PFSK-1 (cell line): Measurements from ENCODE around the gene CMIP.

Source experiments
- FOXP2 ChIP-seq: optimal IDR thresholded peaks from 2 replicates; pipeline ENCODE3; 2011; ENCODE audit warnings: borderline replicate concordance, control low read depth, inconsistent platforms; ENCODE audit not compliant: insufficient read depth; ENCODE audit errors: extremely low read length, extremely low read depth
- POLR2AphosphoS5 ChIP-seq: IDR thresholded peaks from 2 replicates; pipeline ENCODE4 v1.6.1; 2012; ENCODE audit warnings: low read depth, mild to moderate bottlenecking, control low read depth, low read length, moderate library complexity
- SIN3A ChIP-seq: IDR thresholded peaks from 2 replicates; pipeline ENCODE4 v1.6.1; 2012; ENCODE audit warnings: mild to moderate bottlenecking, low read length, moderate library complexity, borderline replicate concordance; ENCODE audit not compliant: insufficient read depth
- TAF1 ChIP-seq: IDR thresholded peaks from 2 replicates; pipeline ENCODE4 v1.6.1; 2012; ENCODE audit warnings: low read length, control low read depth, borderline replicate concordance; ENCODE audit not compliant: insufficient read depth
- TF ChIP-seq, protein P1 (sequence below), 2 experiments: IDR thresholded peaks; 2 replicates each; pipeline versions ENCODE4 v1.6.1 to v1.8.0; 2011 to 2012; ENCODE audit warnings: low read depth in 2 of 2, low read length in 2 of 2, control low read depth in 1 of 2, inconsistent platforms in 1 of 2, mild to moderate bottlenecking in 1 of 2, moderate library complexity in 1 of 2; ENCODE audit not compliant: insufficient read depth in 1 of 2

DNA sequence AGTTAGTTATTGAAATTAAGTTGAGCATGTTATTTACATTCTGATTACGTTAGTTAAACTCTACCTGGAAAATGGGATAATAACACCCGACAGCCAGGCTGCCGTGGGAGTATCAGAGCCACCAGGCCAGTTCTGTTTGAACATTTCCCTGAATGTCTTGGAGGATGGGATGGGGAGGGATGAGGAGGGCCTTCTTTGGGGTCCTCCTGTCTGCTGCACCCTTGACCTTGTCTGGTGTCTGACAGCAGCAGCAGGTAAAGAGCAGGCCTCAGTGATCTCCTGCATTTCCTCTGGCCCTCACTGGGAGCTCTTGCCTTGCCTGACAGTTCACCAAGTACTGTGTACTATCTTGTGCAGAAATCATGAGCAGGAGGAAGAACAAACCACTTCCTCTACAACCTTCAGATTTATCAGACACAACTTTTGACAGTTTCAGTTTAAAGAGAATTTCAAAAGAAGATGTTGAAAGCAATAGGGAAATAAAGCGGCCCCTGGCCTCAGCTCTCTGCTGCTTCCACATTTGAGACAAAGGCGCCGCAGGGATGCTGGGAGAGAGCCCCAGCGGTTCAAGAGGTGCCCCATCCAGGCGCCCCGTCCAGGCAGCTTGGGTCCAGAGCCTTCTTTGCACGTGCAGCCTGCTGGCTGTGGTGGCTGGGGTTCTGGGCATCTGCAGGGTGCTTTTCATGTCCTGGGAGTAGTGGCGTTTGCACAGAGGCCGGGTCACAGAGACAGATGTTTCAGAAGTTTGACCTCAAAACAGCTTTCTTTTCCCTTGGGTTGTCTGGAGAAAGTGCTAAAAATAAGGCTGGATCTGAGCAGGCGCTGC lies 25.3 kb downstream of the CMIP start:
- TF ChIP-seq, protein P1, sequence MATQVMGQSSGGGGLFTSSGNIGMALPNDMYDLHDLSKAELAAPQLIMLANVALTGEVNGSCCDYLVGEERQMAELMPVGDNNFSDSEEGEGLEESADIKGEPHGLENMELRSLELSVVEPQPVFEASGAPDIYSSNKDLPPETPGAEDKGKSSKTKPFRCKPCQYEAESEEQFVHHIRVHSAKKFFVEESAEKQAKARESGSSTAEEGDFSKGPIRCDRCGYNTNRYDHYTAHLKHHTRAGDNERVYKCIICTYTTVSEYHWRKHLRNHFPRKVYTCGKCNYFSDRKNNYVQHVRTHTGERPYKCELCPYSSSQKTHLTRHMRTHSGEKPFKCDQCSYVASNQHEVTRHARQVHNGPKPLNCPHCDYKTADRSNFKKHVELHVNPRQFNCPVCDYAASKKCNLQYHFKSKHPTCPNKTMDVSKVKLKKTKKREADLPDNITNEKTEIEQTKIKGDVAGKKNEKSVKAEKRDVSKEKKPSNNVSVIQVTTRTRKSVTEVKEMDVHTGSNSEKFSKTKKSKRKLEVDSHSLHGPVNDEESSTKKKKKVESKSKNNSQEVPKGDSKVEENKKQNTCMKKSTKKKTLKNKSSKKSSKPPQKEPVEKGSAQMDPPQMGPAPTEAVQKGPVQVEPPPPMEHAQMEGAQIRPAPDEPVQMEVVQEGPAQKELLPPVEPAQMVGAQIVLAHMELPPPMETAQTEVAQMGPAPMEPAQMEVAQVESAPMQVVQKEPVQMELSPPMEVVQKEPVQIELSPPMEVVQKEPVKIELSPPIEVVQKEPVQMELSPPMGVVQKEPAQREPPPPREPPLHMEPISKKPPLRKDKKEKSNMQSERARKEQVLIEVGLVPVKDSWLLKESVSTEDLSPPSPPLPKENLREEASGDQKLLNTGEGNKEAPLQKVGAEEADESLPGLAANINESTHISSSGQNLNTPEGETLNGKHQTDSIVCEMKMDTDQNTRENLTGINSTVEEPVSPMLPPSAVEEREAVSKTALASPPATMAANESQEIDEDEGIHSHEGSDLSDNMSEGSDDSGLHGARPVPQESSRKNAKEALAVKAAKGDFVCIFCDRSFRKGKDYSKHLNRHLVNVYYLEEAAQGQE (IDR thresholded peaks at IDR 0.05; ENCODE audit: insufficient read depth in 1 of 2, low read depth in 2 of 2, low read length in 2 of 2): no peak
- TF ChIP-seq POLR2AphosphoS5 (no peak), TAF1 (no peak), FOXP2 (no peak), SIN3A (no peak)
